Measurements from ENCODE around the gene MRPL40. TPM values are rescaled to one million over a fixed set of nuclear protein-coding genes. Genes with fewer than 3 reads are reported as not detected.

Gene MRPL40
- total RNA-seq (17.4 TPM), polyA plus RNA-seq (33.3 TPM)

- H3K4me3 ChIP-seq (ENCODE audit: low read depth, low read length), result peak within 1 kb of the TSS; percentile 99
These were observed at the start of gene MRPL40 for GRCh38 chr22:19432133-19432851. MRPL40 (plus strand) TSS chr22:19432545; CDS start chr22:19432555, 10 bp downstream.

GRCh38 chr22:19383292-19383691 is 49.1 kb upstream of the MRPL40 start:
- Histone ChIP-seq H3K36me3 (ENCODE audit: insufficient read depth) (peaks cover 3% of the 10 kb centered on the region), H3K4me1 (ENCODE audit: insufficient read depth) (no peaks in the 10 kb centered on the region), H3K4me3 (ENCODE audit: low read depth, low read length) (no peak overlapping the region), H3K27ac (ENCODE audit: low read depth) (no peak overlapping the region)
- 88% methylated on average over 9 of the region's 9 CpGs for WGBS
- no peak for DNase-seq (ENCODE audit: extremely low spot score)

More at GRCh38 chr22:19432133-19432851, at the start of gene MRPL40:
- peak; percentile 80 for DNase-seq (ENCODE audit: extremely low spot score)
- under 1% methylated on average over 74 of the region's 74 CpGs for WGBS
- no peaks in the 10 kb centered on the region for H3K4me1 ChIP-seq (ENCODE audit: insufficient read depth)
- H3K27ac ChIP-seq (ENCODE audit: low read depth), result peak within 1 kb of the TSS; percentile 92
- H3K36me3 ChIP-seq (ENCODE audit: insufficient read depth), result no peaks in the 10 kb centered on the region

- no peak overlapping the region for H3K4me3 ChIP-seq (ENCODE audit: low read depth, low read length)
- 91% methylated on average over 14 of the region's 14 CpGs for WGBS
- no peak overlapping the region for H3K27ac ChIP-seq (ENCODE audit: low read depth)
- H3K4me1 ChIP-seq (ENCODE audit: insufficient read depth), result no peaks in the 10 kb centered on the region
- H3K36me3 ChIP-seq (ENCODE audit: insufficient read depth), result peaks cover 3% of the 10 kb centered on the region
- DNase-seq (ENCODE audit: extremely low spot score), result no peak
These were observed 47.0 kb upstream of the MRPL40 start for GRCh38 chr22:19385221-19385906.

GRCh38 chr22:19386248-19386647 is 46.1 kb upstream of the MRPL40 start:
- H3K4me1 ChIP-seq (ENCODE audit: insufficient read depth), result no peaks in the 10 kb centered on the region
- H3K4me3 ChIP-seq (ENCODE audit: low read depth, low read length), result no peak overlapping the region
- 96% methylated on average over 2 of the region's 2 CpGs for WGBS
- H3K36me3 ChIP-seq (ENCODE audit: insufficient read depth), result peaks cover 3% of the 10 kb centered on the region
- H3K27ac ChIP-seq (ENCODE audit: low read depth), result no peak overlapping the region
- no peak for DNase-seq (ENCODE audit: extremely low spot score)

GRCh38 chr22:19387038-19387437 is 45.3 kb upstream of the MRPL40 start:
- no peak for DNase-seq (ENCODE audit: extremely low spot score)
- Histone ChIP-seq H3K4me1 (ENCODE audit: insufficient read depth) (no peaks in the 10 kb centered on the region), H3K36me3 (ENCODE audit: insufficient read depth) (peaks cover 3% of the 10 kb centered on the region), H3K4me3 (ENCODE audit: low read depth, low read length) (no peak overlapping the region), H3K27ac (ENCODE audit: low read depth) (no peak overlapping the region)
- WGBS, result 70% methylated on average over 2 of the region's 2 CpGs

GRCh38 chr22:19387575-19387974 is 44.8 kb upstream of the MRPL40 start:
- no peak for DNase-seq (ENCODE audit: extremely low spot score)
- no peaks in the 10 kb centered on the region for H3K36me3 ChIP-seq (ENCODE audit: insufficient read depth)
- no peaks in the 10 kb centered on the region for H3K4me1 ChIP-seq (ENCODE audit: insufficient read depth)
- H3K4me3 ChIP-seq (ENCODE audit: low read depth, low read length), result no peak overlapping the region
- 97% methylated on average over 7 of the region's 7 CpGs for WGBS
- no peak overlapping the region for H3K27ac ChIP-seq (ENCODE audit: low read depth)

- H3K36me3 ChIP-seq (ENCODE audit: insufficient read depth), result peaks cover 4% of the 10 kb centered on the region
- 97% methylated on average over 5 of the region's 5 CpGs for WGBS
- DNase-seq (ENCODE audit: extremely low spot score), result no peak
These were observed 38.6 kb upstream of the MRPL40 start for GRCh38 chr22:19393704-19394103.

GRCh38 chr22:19394274-19395050 is 37.9 kb upstream of the MRPL40 start:
- Histone ChIP-seq H3K4me1 (ENCODE audit: insufficient read depth) (no peaks in the 10 kb centered on the region), H3K4me3 (ENCODE audit: low read depth, low read length) (no peak overlapping the region), H3K36me3 (ENCODE audit: insufficient read depth) (peaks cover 4% of the 10 kb centered on the region), H3K27ac (ENCODE audit: low read depth) (no peak overlapping the region)
- WGBS, result 95% methylated on average over 8 of the region's 8 CpGs
- no peak for DNase-seq (ENCODE audit: extremely low spot score)

More at GRCh38 chr22:19393704-19394103, 38.6 kb upstream of the MRPL40 start:
- H3K27ac ChIP-seq (ENCODE audit: low read depth), result no peak overlapping the region
- no peak overlapping the region for H3K4me3 ChIP-seq (ENCODE audit: low read depth, low read length)
- H3K4me1 ChIP-seq (ENCODE audit: insufficient read depth), result no peaks in the 10 kb centered on the region

GRCh38 chr22:19395276-19395675 is 37.1 kb upstream of the MRPL40 start:
- no peak for DNase-seq (ENCODE audit: extremely low spot score)
- Histone ChIP-seq H3K4me3 (ENCODE audit: low read depth, low read length) (no peak overlapping the region), H3K27ac (ENCODE audit: low read depth) (no peak overlapping the region), H3K36me3 (ENCODE audit: insufficient read depth) (peaks cover 4% of the 10 kb centered on the region), H3K4me1 (ENCODE audit: insufficient read depth) (no peaks in the 10 kb centered on the region)
- WGBS, result 97% methylated on average over 4 of the region's 4 CpGs

GRCh38 chr22:19396561-19396933 is 35.8 kb upstream of the MRPL40 start:
- Histone ChIP-seq H3K27ac (ENCODE audit: low read depth) (no peak overlapping the region), H3K4me3 (ENCODE audit: low read depth, low read length) (no peak overlapping the region), H3K36me3 (ENCODE audit: insufficient read depth) (peaks cover 4% of the 10 kb centered on the region), H3K4me1 (ENCODE audit: insufficient read depth) (no peaks in the 10 kb centered on the region)
- WGBS, result 77% methylated on average over 6 of the region's 6 CpGs
- DNase-seq (ENCODE audit: extremely low spot score), result no peak

- Histone ChIP-seq H3K4me3 (ENCODE audit: low read depth, low read length) (no peak overlapping the region), H3K4me1 (ENCODE audit: insufficient read depth) (no peaks in the 10 kb centered on the region), H3K36me3 (ENCODE audit: insufficient read depth) (peaks cover 4% of the 10 kb centered on the region), H3K27ac (ENCODE audit: low read depth) (no peak overlapping the region)
- 92% methylated on average over 6 of the region's 6 CpGs for WGBS
- no peak for DNase-seq (ENCODE audit: extremely low spot score)
These were observed 35.2 kb upstream of the MRPL40 start for GRCh38 chr22:19396934-19397733.

GRCh38 chr22:19397734-19398104 is 34.6 kb upstream of the MRPL40 start:
- H3K27ac ChIP-seq (ENCODE audit: low read depth), result no peak overlapping the region
- peaks cover 4% of the 10 kb centered on the region for H3K36me3 ChIP-seq (ENCODE audit: insufficient read depth)
- no peaks in the 10 kb centered on the region for H3K4me1 ChIP-seq (ENCODE audit: insufficient read depth)
- no peak for DNase-seq (ENCODE audit: extremely low spot score)
- 76% methylated on average over 3 of the region's 3 CpGs for WGBS
- H3K4me3 ChIP-seq (ENCODE audit: low read depth, low read length), result no peak overlapping the region

- no peak for DNase-seq (ENCODE audit: extremely low spot score)
- H3K27ac ChIP-seq (ENCODE audit: low read depth), result no peak overlapping the region
- 76% methylated on average over 6 of the region's 6 CpGs for WGBS
- no peak overlapping the region for H3K4me3 ChIP-seq (ENCODE audit: low read depth, low read length)
- peaks cover 4% of the 10 kb centered on the region for H3K36me3 ChIP-seq (ENCODE audit: insufficient read depth)
- H3K4me1 ChIP-seq (ENCODE audit: insufficient read depth), result no peaks in the 10 kb centered on the region
These were observed 34.1 kb upstream of the MRPL40 start for GRCh38 chr22:19398206-19398605.

All from urinary bladder (tissue), 4 donors.